IPS-15b (cell line): ENCODE results near the gene GINS3.

Experiments
- H3K27me3 ChIP-seq: one replicate; pipeline ENCODE4 v1.6.1; 2013; ENCODE audit warnings: low read length; ENCODE audit not compliant: control insufficient read depth, insufficient read depth
- H3K36me3 ChIP-seq: one replicate; pipeline ENCODE4 v1.6.1; 2013; ENCODE audit warnings: low read length; ENCODE audit not compliant: control insufficient read depth, insufficient read depth
- H3K4me1 ChIP-seq: one replicate; pipeline ENCODE4 v1.6.1; 2013; ENCODE audit warnings: mild to moderate bottlenecking, low read length; ENCODE audit not compliant: control insufficient read depth, insufficient read depth
- H3K4me3 ChIP-seq: one replicate; pipeline ENCODE4 v1.5.1; 2013; ENCODE audit warnings: low read depth, low read length
- H3K9ac ChIP-seq: one replicate; pipeline ENCODE4 v1.6.1; 2013; ENCODE audit warnings: low read depth, mild to moderate bottlenecking, low read length
- H3K9me3 ChIP-seq: one replicate; pipeline ENCODE4 v1.6.1; 2013; ENCODE audit warnings: mild to moderate bottlenecking, low read length; ENCODE audit not compliant: control insufficient read depth, insufficient read depth

The GINS3 gene

GRCh38 chr16:58451265-58451689 is 59.0 kb downstream of the GINS3 start:
- Histone ChIP-seq H3K4me1 (no peaks in the 10 kb centered on the region), H3K9ac (no peak overlapping the region), H3K36me3 (no peaks in the 10 kb centered on the region)

GRCh38 chr16:58451945-58452401 is 59.7 kb downstream of the GINS3 start:
- Histone ChIP-seq H3K36me3 (no peaks in the 10 kb centered on the region), H3K27me3 (peaks cover 4% of the 10 kb centered on the region), H3K4me3 (no peak overlapping the region), H3K9me3 (no peaks in the 10 kb centered on the region), H3K4me1 (no peaks in the 10 kb centered on the region), H3K9ac (no peak overlapping the region)

More at GRCh38 chr16:58451265-58451689, 59.0 kb downstream of the GINS3 start:
- no peaks in the 10 kb centered on the region for H3K9me3 ChIP-seq
- peaks cover 4% of the 10 kb centered on the region for H3K27me3 ChIP-seq
- H3K4me3 ChIP-seq, result no peak overlapping the region

GRCh38 chr16:58452640-58453039 is 60.4 kb downstream of the GINS3 start:
- Histone ChIP-seq H3K4me1 (no peaks in the 10 kb centered on the region), H3K9me3 (no peaks in the 10 kb centered on the region), H3K36me3 (no peaks in the 10 kb centered on the region), H3K9ac (no peak overlapping the region), H3K27me3 (peaks cover 1% of the 10 kb centered on the region), H3K4me3 (no peak overlapping the region)

GRCh38 chr16:58454178-58454577 is 61.9 kb downstream of the GINS3 start:
- Histone ChIP-seq H3K9ac (no peak overlapping the region), H3K36me3 (no peaks in the 10 kb centered on the region), H3K4me1 (no peaks in the 10 kb centered on the region), H3K4me3 (no peak overlapping the region), H3K27me3 (peaks cover under 1% of the 10 kb centered on the region), H3K9me3 (no peaks in the 10 kb centered on the region)

GRCh38 chr16:58454856-58455255 is 62.6 kb downstream of the GINS3 start:
- Histone ChIP-seq H3K9me3 (no peaks in the 10 kb centered on the region), H3K4me1 (no peaks in the 10 kb centered on the region), H3K9ac (no peak overlapping the region), H3K27me3 (peaks cover 6% of the 10 kb centered on the region), H3K36me3 (no peaks in the 10 kb centered on the region), H3K4me3 (no peak overlapping the region)
